Stimulated activated CD4-positive, alpha-beta T cell treated with anti-CD3 and anti-CD28 coated beads, Interleukin-2, amount 100 ng/mL, for 24 hours (primary cell): ENCODE data around the gene RHOXF1.
"Not testable (repeated sequence)": the region's sequence is repeated elsewhere in the genome, so short reads cannot be mapped to it uniquely, and the experiment has no call there.

Experiments
- DNase-seq, 2 donors: peaks; one replicate each; pipeline ENCODE4 v3.0.0-alpha.2; 2020

The RHOXF1 gene

DNA sequence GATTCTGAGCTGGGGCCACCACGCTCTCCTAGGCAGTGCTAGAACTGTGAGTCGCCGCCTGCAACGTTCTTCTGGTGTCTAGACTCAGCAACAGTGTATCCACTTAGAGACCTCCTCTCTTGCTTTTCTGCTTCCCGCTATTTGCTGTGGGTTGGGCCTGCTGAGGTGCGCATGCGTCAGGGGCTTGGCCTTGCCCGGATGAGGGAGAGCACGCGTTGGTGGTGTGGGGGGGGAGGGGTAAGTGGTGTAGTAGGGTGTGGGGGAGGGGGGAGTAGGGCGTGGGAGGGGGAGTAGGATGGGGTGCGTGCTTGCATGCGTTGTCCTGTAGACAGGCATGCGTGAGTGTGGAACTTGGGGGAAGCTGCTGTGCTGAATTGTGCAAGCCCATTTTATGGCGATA lies 38.1 kb downstream of the RHOXF1 start, which contains the start of gene RHOXF2B:
Gene RHOXF2B (minus strand): TSS at position 101 of the 400 bp plus-strand sequence. CDS start 138 bp downstream, outside the sequence.
- DNase-seq, result not testable (repeated sequence)

DNA sequence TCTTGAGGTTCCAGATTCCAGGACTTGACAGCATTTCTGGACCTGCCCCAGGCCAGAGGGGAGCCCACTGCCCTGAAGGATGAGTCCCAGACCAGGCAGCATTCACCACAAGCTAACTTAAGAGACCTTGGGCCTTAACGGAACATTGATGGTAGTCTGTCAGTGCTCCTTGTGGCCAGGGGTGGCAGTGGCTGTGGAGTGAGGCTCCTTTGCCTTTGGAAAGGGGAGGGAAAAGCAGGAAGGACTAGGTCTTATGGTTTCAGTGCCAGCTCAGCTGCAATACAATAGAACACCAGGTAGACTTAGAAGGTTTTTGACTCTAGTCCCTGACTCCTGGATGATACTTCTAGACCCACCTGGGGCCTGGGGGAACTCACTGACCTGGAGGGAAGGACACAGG lies 49.5 kb downstream of the RHOXF1 start:
- DNase-seq, result not testable (repeated sequence)
